OCI-LY7 (cell line): Measurements from ENCODE around the gene ZNF143. TPM values are rescaled to one million over a fixed set of nuclear protein-coding genes. Genes with fewer than 3 reads are reported as not detected.

Experiments used
- BruUV-seq: library from RNA; stranded (reverse); fragments of 400-500 nt; replicated peaks from 2 replicates; lab custom pipeline; 2021; lab: Mats Ljungman, UMichigan
- CTCF ChIA-PET: fragments of 300-600 bp; sonication (Branson Sonifier 250); formaldehyde crosslinking; loops from one replicate; lab custom pipeline; 2022; ENCODE audit warnings: antibody characterized with exemption; ENCODE audit not compliant: unreplicated experiment; lab: Charles Lee
- POLR2A ChIA-PET: fragments of 300-600 bp; sonication (Branson Sonifier 250); formaldehyde crosslinking; loops from one replicate; lab custom pipeline; 2022; ENCODE audit warnings: antibody characterized with exemption; lab: Charles Lee
- DNase-seq: peaks from one replicate; pipeline ENCODE4 v3.0.0-alpha.2; 2015; ENCODE audit warnings: low spot score
- H2AFZ ChIP-seq: fragments of 200-600 bp; sonication (generic), shearing (Covaris generic); 2 replicates; pipeline ENCODE4 v1.6.1; 2014; ENCODE audit warnings: mild to moderate bottlenecking, antibody characterized with exemption, low read length, moderate library complexity
- H3K27ac ChIP-seq: fragments of 200-600 bp; sonication (generic); 2 replicates; pipeline ENCODE4 v1.5.1; 2014; ENCODE audit warnings: mixed run types, low read depth, mild to moderate bottlenecking, moderate library complexity, low read length, inconsistent platforms; ENCODE audit not compliant: poor library complexity, severe bottlenecking
- H3K36me3 ChIP-seq: fragments of 200-600 bp; sonication (generic); 2 replicates; pipeline ENCODE4 v1.6.1; 2014; ENCODE audit warnings: mild to moderate bottlenecking, antibody characterized with exemption, low read length, moderate library complexity, mixed read lengths; ENCODE audit not compliant: insufficient read depth
- H3K4me1 ChIP-seq: fragments of 200-600 bp; sonication (generic); 2 replicates; pipeline ENCODE4 v1.5.1; 2014; ENCODE audit warnings: mild to moderate bottlenecking, low read length; ENCODE audit not compliant: insufficient read depth, poor library complexity, severe bottlenecking
- H3K4me2 ChIP-seq: fragments of 200-600 bp; sonication (generic); 2 replicates; pipeline ENCODE4 v1.6.1; 2014; ENCODE audit warnings: mild to moderate bottlenecking, low read length
- H3K4me3 ChIP-seq: fragments of 200-600 bp; sonication (generic); 2 replicates; pipeline ENCODE4 v1.5.1; 2014; ENCODE audit warnings: mild to moderate bottlenecking, low read depth, low read length; ENCODE audit not compliant: poor library complexity, severe bottlenecking
- H3K79me2 ChIP-seq: fragments of 200-600 bp; sonication (generic); 2 replicates; pipeline ENCODE4 v1.6.1; 2016; ENCODE audit warnings: low read depth, mild to moderate bottlenecking, low read length, moderate library complexity, mixed read lengths; ENCODE audit not compliant: insufficient read depth
- H3K9me2 ChIP-seq: fragments of 200-600 bp; sonication (generic); 2 replicates; pipeline ENCODE4 v1.6.1; 2016; ENCODE audit warnings: mild to moderate bottlenecking, low read length, mixed read lengths; ENCODE audit not compliant: insufficient read depth
- H3K9me3 ChIP-seq: fragments of 200-600 bp; sonication (generic); 2 replicates; pipeline ENCODE4 v1.6.1; 2014; ENCODE audit warnings: mild to moderate bottlenecking, mixed run types, low read length, mixed read lengths
- H4K20me1 ChIP-seq: fragments of 200-600 bp; sonication (generic); 2 replicates; pipeline ENCODE4 v1.6.1; 2014; ENCODE audit warnings: mild to moderate bottlenecking, antibody characterized with exemption, low read length, moderate library complexity, mixed read lengths; ENCODE audit not compliant: insufficient read depth
- CTCF ChIP-seq: fragments of 200-600 bp; sonication (generic); conservative IDR thresholded peaks from 2 replicates; pipeline ENCODE4 v1.5.1; 2014; ENCODE audit warnings: mild to moderate bottlenecking, antibody characterized with exemption, low read length, moderate library complexity, mixed read lengths
- EZH2phosphoT487 ChIP-seq: fragments of 200-600 bp; sonication (generic); IDR thresholded peaks from 2 replicates; pipeline ENCODE4 v1.6.1; 2018; ENCODE audit warnings: low read depth, borderline replicate concordance, mild to moderate bottlenecking, mixed run types, antibody characterized with exemption, low read length, moderate library complexity, mixed read lengths
- intact Hi-C: fragments of 100-400 bp; cut with micrococcal nuclease; formaldehyde crosslinking; loops from one replicate; pipeline ENCODE4 v1.10.0; 2022; ENCODE audit not compliant: unreplicated experiment
- total RNA-seq, 2 experiments: library from RNA; depleted of rRNA in 1 of 2; stranded (reverse); fragments of >200 nt in 1 of 2; shearing (Covaris generic) in 1 of 2; gene quantifications; 2 replicates each; pipeline ENCODE4 v1.2.3, GENCODE V29; 2014 to 2022

ZNF143 gene
- total RNA-seq, 2 experiments from 2014 or later = 25.0 to 28.4 TPM

DNA sequence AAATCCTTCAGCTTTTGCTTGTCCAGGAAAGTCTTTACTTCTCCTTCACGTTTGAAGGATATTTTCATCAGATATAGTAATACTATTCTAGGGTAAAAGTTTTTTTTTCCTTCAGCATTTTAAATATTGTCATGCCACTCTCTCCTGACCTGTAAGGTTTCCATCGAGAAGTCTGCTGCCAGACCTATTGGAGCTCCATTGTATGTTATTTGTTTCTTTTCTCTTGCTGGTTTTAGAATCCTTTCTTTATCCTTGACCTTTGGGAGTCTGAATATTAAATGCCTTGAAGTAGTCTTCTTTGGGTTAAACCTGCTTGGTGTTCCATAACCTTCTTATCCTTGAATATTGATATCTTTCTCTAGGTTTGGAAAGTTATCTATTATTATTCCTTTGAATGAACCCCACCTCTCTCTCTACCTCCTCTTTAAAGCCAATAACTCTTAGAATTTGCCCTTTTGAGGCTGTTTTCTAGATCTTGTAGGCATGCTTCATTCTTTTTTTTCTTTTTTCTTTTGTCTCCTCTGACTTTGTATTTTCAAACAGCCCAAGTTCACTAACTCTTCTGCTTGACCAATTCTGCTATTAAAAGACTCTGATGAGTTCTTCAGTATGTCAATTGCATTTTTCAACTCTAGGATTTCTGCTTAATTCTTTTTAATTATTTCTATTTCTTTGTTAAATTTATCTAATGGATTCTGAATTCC is 100.6 kb downstream of the ZNF143 start:
- no peaks in the 10 kb centered on the region for H3K9me2 ChIP-seq
- H3K4me1 ChIP-seq = no peaks in the 10 kb centered on the region
- TF ChIP-seq CTCF (no peak), EZH2phosphoT487 (no peak)
- BruUV-seq = no TSS peak
- H3K4me3 ChIP-seq = no peak overlapping the region
- POLR2A ChIA-PET = interaction anchor here (0.7 to 1.1 kb wide), 2 partner anchors 74 to 174 kb away, joined by 3 read pairs; no protein-coding TSS in a partner anchor
- no peak overlapping the region for H3K4me2 ChIP-seq
- H4K20me1 ChIP-seq = no peaks in the 10 kb centered on the region
- H2AFZ ChIP-seq = no peak overlapping the region
- DNase-seq = no peak
- intact Hi-C loops = no loop called here
- no peaks in the 10 kb centered on the region for H3K79me2 ChIP-seq
- CTCF ChIA-PET = no interaction called here
- peaks cover 8% of the 10 kb centered on the region; the same call in 1 of the 2 replicates for H3K9me3 ChIP-seq
- H3K36me3 ChIP-seq = no peaks in the 10 kb centered on the region; the same call in 1 of the 2 replicates
- no peak overlapping the region for H3K27ac ChIP-seq

DNA sequence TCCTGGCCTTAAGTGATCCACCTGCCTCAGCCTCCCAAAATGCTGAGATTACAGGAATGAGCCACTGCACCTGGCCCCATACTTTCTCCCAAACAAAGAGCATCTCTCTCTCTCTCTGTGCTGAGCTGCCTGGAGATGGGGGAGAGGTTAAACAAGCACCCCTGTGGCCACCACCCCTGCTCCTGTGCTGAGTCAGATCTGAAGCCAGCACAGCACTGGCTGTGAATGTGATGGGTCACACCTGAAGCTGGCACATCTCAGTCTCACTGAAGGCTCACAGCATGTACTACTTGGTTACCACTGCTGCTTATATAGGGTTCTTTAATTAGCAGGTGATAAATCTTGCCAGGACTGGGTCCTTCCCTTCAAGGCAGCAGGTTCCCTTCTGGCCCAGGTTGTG is 101.9 kb downstream of the ZNF143 start:
- intact Hi-C loops = no loop called here
- POLR2A ChIA-PET = interaction anchor here (0.7 to 1.1 kb wide), 3 partner anchors 32 to 172 kb away, joined by 3 to 4 read pairs (median 3); no protein-coding TSS in a partner anchor

More for the DNA sequence above, 101.9 kb downstream of the ZNF143 start:
- Histone ChIP-seq H4K20me1 (no peaks in the 10 kb centered on the region), H3K36me3 (no peaks in the 10 kb centered on the region; the same call in 1 of the 2 replicates), H3K4me3 (no peak overlapping the region), H3K79me2 (no peaks in the 10 kb centered on the region), H3K4me1 (no peaks in the 10 kb centered on the region), H2AFZ (no peak overlapping the region), H3K9me2 (no peaks in the 10 kb centered on the region), H3K9me3 (peaks cover 8% of the 10 kb centered on the region; the same call in 1 of the 2 replicates), H3K4me2 (no peak overlapping the region), H3K27ac (no peak overlapping the region)
- TF ChIP-seq EZH2phosphoT487 = no peak
- TF ChIP-seq CTCF = no peak
- DNase-seq = no peak
- CTCF ChIA-PET = no interaction called here
- no TSS peak for BruUV-seq
